SK-N-SH (cell line): Measurements from ENCODE around the gene VIM.

Experiments
- POLR2AphosphoS5 ChIP-seq: IDR thresholded peaks from 2 replicates; pipeline ENCODE4 v1.6.1; 2012; ENCODE audit warnings: low read depth, low read length
- TF ChIP-seq, protein P1 (sequence below): fragments of 200-600 bp; sonication (generic); IDR thresholded peaks from 2 replicates; pipeline ENCODE4 v1.6.1; 2017; ENCODE audit warnings: antibody characterized with exemption, mild to moderate bottlenecking, moderate library complexity

DNA sequence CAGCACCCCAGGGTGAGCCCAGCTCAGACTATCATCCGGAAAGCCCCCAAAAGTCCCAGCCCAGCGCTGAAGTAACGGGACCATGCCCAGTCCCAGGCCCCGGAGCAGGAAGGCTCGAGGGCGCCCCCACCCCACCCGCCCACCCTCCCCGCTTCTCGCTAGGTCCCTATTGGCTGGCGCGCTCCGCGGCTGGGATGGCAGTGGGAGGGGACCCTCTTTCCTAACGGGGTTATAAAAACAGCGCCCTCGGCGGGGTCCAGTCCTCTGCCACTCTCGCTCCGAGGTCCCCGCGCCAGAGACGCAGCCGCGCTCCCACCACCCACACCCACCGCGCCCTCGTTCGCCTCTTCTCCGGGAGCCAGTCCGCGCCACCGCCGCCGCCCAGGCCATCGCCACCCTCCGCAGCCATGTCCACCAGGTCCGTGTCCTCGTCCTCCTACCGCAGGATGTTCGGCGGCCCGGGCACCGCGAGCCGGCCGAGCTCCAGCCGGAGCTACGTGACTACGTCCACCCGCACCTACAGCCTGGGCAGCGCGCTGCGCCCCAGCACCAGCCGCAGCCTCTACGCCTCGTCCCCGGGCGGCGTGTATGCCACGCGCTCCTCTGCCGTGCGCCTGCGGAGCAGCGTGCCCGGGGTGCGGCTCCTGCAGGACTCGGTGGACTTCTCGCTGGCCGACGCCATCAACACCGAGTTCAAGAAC, 1.1 kb downstream of the VIM start:
- TF ChIP-seq, protein P1, sequence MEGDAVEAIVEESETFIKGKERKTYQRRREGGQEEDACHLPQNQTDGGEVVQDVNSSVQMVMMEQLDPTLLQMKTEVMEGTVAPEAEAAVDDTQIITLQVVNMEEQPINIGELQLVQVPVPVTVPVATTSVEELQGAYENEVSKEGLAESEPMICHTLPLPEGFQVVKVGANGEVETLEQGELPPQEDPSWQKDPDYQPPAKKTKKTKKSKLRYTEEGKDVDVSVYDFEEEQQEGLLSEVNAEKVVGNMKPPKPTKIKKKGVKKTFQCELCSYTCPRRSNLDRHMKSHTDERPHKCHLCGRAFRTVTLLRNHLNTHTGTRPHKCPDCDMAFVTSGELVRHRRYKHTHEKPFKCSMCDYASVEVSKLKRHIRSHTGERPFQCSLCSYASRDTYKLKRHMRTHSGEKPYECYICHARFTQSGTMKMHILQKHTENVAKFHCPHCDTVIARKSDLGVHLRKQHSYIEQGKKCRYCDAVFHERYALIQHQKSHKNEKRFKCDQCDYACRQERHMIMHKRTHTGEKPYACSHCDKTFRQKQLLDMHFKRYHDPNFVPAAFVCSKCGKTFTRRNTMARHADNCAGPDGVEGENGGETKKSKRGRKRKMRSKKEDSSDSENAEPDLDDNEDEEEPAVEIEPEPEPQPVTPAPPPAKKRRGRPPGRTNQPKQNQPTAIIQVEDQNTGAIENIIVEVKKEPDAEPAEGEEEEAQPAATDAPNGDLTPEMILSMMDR: no peak
- peak; percentile 99 for TF ChIP-seq POLR2AphosphoS5
